Upper lobe of left lung (tissue), 6 donors: Measurements from ENCODE around the gene RNFT2. TPM values are rescaled to one million over a fixed set of nuclear protein-coding genes. Genes with fewer than 3 reads are reported as not detected.

Experiments
- ATAC-seq, 2 donors: fragments of 200-7000 bp; cut with Tn5 transposase; one replicate each; pipeline ENCODE4 v1.9.1; 2022; ENCODE audit warnings: mild to moderate bottlenecking in 2 of 2, moderate library complexity in 2 of 2; ENCODE audit not compliant: low FRiP score in 2 of 2
- DNase-seq, 2 donors: peaks; one replicate each; pipeline ENCODE4 v3.0.0-alpha.2; 2019 to 2020
- H3K27ac ChIP-seq, 4 donors: fragments of 200-600 bp; sonication (generic); one replicate each; pipeline ENCODE4 v1.5.1; 2016 to 2019
- H3K27me3 ChIP-seq, 4 donors: fragments of 200-600 bp; sonication (generic); one replicate each; pipeline ENCODE4 v1.5.1; 2017 to 2019
- H3K36me3 ChIP-seq, 4 donors: fragments of 200-600 bp; sonication (generic); one replicate each; pipeline ENCODE4 v1.5.1; 2016 to 2019
- H3K4me1 ChIP-seq, 4 donors: fragments of 200-600 bp; sonication (generic); one replicate each; pipeline ENCODE4 v1.5.1; 2018 to 2019
- H3K4me3 ChIP-seq, 4 donors: fragments of 200-600 bp; sonication (generic); one replicate each; pipeline ENCODE4 v1.5.1; 2017 to 2019; ENCODE audit warnings: mild to moderate bottlenecking in 2 of 4, moderate library complexity in 1 of 4
- H3K9me3 ChIP-seq, 4 donors: fragments of 200-600 bp; sonication (generic); one replicate each; pipeline ENCODE4 v1.5.1; 2018 to 2019
- EP300 ChIP-seq, 4 donors: sonication (generic); formaldehyde crosslinking; IDR thresholded peaks; one replicate each; pipeline ENCODE4 v1.5.1; 2017; ENCODE audit warnings: antibody characterized with exemption in 4 of 4, control low read depth in 2 of 4
- POLR2A ChIP-seq, 4 donors: fragments of 450-650 bp; IDR thresholded peaks; one replicate each; pipeline ENCODE4 v1.5.1; 2016 to 2017; ENCODE audit warnings: antibody characterized with exemption in 4 of 4, mild to moderate bottlenecking in 2 of 4
- POLR2AphosphoS5 ChIP-seq, 2 donors: sonication (generic); formaldehyde crosslinking; IDR thresholded peaks; one replicate each; pipeline ENCODE4 v1.5.1; 2017; ENCODE audit warnings: antibody characterized with exemption in 2 of 2
- WGBS, 2 donors: methylation state at CpG; one replicate each; pipeline ENCODE4 v1.1.5; 2017 to 2018; 5-methylcytosine and 5-hydroxymethylcytosine counted together
- total RNA-seq, 6 donors: library from RNA; depleted of rRNA in 4 of 6; stranded (reverse); fragments of >200 nt in 4 of 6; gene quantifications; one replicate each; pipeline versions ENCODE4 v1.1.0 to v1.2.1, GENCODE V29; 2016 to 2021
- TF ChIP-seq, protein P1 (sequence below), 6 experiments: fragments of 450-650 bp in 4 of 6; fragments of 200-600 bp in 2 of 6; sonication (generic) in 2 of 6; IDR thresholded peaks; one replicate each; pipeline ENCODE4 v1.5.1; 2016 to 2019; ENCODE audit warnings: antibody characterized with exemption in 6 of 6
- donor health status: DM: no; HTN: no; CAD: no; lungs with moderate emphysema.
- donor health status: DM: no; HTN: yes; CAD: no; lungs with severe emphysema.

Gene RNFT2
- total RNA-seq, 6 donors from 2014 or later, result 0.91 to 4.8 (median 2.1) TPM

- ATAC-seq, result no peak
- DNase-seq, result no peak
- H3K9me3 ChIP-seq, result peaks cover 0 to 10% (median 2%) of the 10 kb centered on the region in 4 donors
- no peaks in the 10 kb centered on the region for H3K27me3 ChIP-seq
- 79 to 93% methylated on average over 4 of the region's 4 CpGs for WGBS, 2 donors
- H3K4me3 ChIP-seq, result no peak overlapping the region
- no peaks in the 10 kb centered on the region for H3K36me3 ChIP-seq
- no peak overlapping the region for H3K27ac ChIP-seq
- TF ChIP-seq EP300 (IDR thresholded peaks at IDR 0.05) (no peak), POLR2A (IDR thresholded peaks at IDR 0.05) (no peak), POLR2AphosphoS5 (IDR thresholded peaks at IDR 0.05) (no peak)
- TF ChIP-seq, protein P1, sequence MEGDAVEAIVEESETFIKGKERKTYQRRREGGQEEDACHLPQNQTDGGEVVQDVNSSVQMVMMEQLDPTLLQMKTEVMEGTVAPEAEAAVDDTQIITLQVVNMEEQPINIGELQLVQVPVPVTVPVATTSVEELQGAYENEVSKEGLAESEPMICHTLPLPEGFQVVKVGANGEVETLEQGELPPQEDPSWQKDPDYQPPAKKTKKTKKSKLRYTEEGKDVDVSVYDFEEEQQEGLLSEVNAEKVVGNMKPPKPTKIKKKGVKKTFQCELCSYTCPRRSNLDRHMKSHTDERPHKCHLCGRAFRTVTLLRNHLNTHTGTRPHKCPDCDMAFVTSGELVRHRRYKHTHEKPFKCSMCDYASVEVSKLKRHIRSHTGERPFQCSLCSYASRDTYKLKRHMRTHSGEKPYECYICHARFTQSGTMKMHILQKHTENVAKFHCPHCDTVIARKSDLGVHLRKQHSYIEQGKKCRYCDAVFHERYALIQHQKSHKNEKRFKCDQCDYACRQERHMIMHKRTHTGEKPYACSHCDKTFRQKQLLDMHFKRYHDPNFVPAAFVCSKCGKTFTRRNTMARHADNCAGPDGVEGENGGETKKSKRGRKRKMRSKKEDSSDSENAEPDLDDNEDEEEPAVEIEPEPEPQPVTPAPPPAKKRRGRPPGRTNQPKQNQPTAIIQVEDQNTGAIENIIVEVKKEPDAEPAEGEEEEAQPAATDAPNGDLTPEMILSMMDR (IDR thresholded peaks at IDR 0.05), result no peak
- H3K4me1 ChIP-seq, result no peaks in the 10 kb centered on the region
These were observed 89.3 kb downstream of the RNFT2 start for GRCh38 chr12:116827432-116827831.

GRCh38 chr12:116832353-116832752 lies 94.2 kb downstream of the RNFT2 start:
- no peak for DNase-seq
- Histone ChIP-seq H3K4me1 (no peaks in the 10 kb centered on the region), H3K36me3 (no peaks in the 10 kb centered on the region), H3K4me3 (no peak overlapping the region), H3K27me3 (no peaks in the 10 kb centered on the region), H3K9me3 (no peaks in the 10 kb centered on the region), H3K27ac (no peak overlapping the region)
- 68 to 84% methylated on average over 6 of the region's 6 CpGs for WGBS, 2 donors
- ATAC-seq, result no peak
- no peak for TF ChIP-seq POLR2A (IDR thresholded peaks at IDR 0.05)
- TF ChIP-seq, protein P1 (IDR thresholded peaks at IDR 0.05), result no peak
- no peak for TF ChIP-seq EP300 (IDR thresholded peaks at IDR 0.05)

- H3K36me3 ChIP-seq, result no peaks in the 10 kb centered on the region
- no peaks in the 10 kb centered on the region for H3K4me1 ChIP-seq
- ATAC-seq (no peak), DNase-seq (peak in 1 of 2 donors; percentile 57)
- H3K27ac ChIP-seq, result no peak overlapping the region
- no peaks in the 10 kb centered on the region for H3K27me3 ChIP-seq
- TF ChIP-seq EP300 (IDR thresholded peaks at IDR 0.05), result no peak
- no peak for TF ChIP-seq POLR2AphosphoS5 (IDR thresholded peaks at IDR 0.05)
- TF ChIP-seq, protein P1 (IDR thresholded peaks at IDR 0.05), result no peak
- TF ChIP-seq POLR2A (IDR thresholded peaks at IDR 0.05), result no peak
- 70 to 92% methylated on average over 4 to 9 of the region's 10 CpGs for WGBS, 2 donors
- H3K9me3 ChIP-seq, result no peaks in the 10 kb centered on the region
- H3K4me3 ChIP-seq, result no peak overlapping the region
These were observed 95.4 kb downstream of the RNFT2 start for GRCh38 chr12:116833474-116833873.

GRCh38 chr12:116835484-116835883 lies 97.4 kb downstream of the RNFT2 start:
- DNase-seq, result no peak
- H3K4me3 ChIP-seq, result no peak overlapping the region
- H3K9me3 ChIP-seq, result no peaks in the 10 kb centered on the region
- no peak overlapping the region for H3K27ac ChIP-seq
- ATAC-seq, result no peak
- no peaks in the 10 kb centered on the region for H3K4me1 ChIP-seq
- 80 to 100% methylated on average over 1 of the region's 1 CpG for WGBS, 2 donors
- no peaks in the 10 kb centered on the region for H3K27me3 ChIP-seq
- H3K36me3 ChIP-seq, result no peaks in the 10 kb centered on the region
- TF ChIP-seq POLR2AphosphoS5 (IDR thresholded peaks at IDR 0.05) (no peak), POLR2A (IDR thresholded peaks at IDR 0.05) (no peak), EP300 (IDR thresholded peaks at IDR 0.05) (no peak)
- TF ChIP-seq, protein P1 (IDR thresholded peaks at IDR 0.05), result no peak

- DNase-seq (no peak), ATAC-seq (no peak)
- no peak overlapping the region for H3K4me3 ChIP-seq
- 69 to 77% methylated on average over 9 of the region's 9 CpGs for WGBS, 2 donors
- no peaks in the 10 kb centered on the region for H3K9me3 ChIP-seq
- H3K27ac ChIP-seq, result no peak overlapping the region
- TF ChIP-seq POLR2AphosphoS5 (IDR thresholded peaks at IDR 0.05) (no peak), EP300 (IDR thresholded peaks at IDR 0.05) (no peak), POLR2A (IDR thresholded peaks at IDR 0.05) (no peak)
- TF ChIP-seq, protein P1 (IDR thresholded peaks at IDR 0.05), result no peak
- no peaks in the 10 kb centered on the region for H3K4me1 ChIP-seq
- no peaks in the 10 kb centered on the region for H3K27me3 ChIP-seq
- H3K36me3 ChIP-seq, result no peaks in the 10 kb centered on the region
These were observed 99.0 kb downstream of the RNFT2 start for GRCh38 chr12:116837097-116837496.
